ENCODE data around the gene CDK5RAP2. TPM values are rescaled to one million over a fixed set of nuclear protein-coding genes. Genes with fewer than 3 reads are reported as not detected.

The CDK5RAP2 gene
- total and polyA plus RNA-seq, 8 donors: 24.7 to 438 (median 31.3) TPM

DNA sequence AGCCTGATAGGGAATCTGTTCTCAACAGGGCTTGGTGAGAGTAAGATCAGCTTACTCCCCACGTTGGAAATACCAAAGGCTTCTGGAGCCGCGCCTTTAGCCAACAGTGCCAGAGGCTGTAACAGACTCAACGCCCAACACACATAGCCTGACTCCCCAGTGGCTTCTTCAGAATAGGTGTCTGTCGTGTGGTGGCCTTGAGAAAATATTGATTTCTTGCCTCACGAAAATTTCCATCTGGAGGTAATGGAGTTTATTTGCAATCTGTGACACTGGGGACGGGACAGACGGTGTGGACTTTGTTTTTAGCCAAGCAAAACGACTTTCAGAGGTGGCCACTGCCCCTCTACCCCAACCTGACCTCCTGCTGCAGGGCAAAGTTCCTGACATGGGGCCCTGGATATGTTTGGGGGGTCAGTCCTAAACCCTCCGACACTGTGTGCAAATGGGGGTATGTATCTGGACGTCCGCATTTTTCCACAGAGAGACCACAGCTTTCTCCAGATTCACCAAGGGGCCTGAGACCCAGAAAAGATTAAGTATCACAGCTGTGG is 189.3 kb downstream of the CDK5RAP2 start:
- DNase-seq: no peak
- Histone ChIP-seq H3K27me3 (no peaks in the 10 kb centered on the region), H3K36me3 (peaks cover 56 to 82% (median 80%) of the 10 kb centered on the region in 4 donors), H3K4me1 (peaks cover 7 to 27% (median 20%) of the 10 kb centered on the region in 4 donors), H3K27ac (no peak overlapping the region), H3K9me3 (no peaks in the 10 kb centered on the region), H3K4me3 (no peak overlapping the region)
- intact Hi-C loops (cut with DNase I; ENCODE audit: low total_unique reads): no loop called here
- WGBS, 5 donors: 81 to 88% (median 84%) methylated on average over 12 of the region's 12 CpGs
- TF ChIP-seq POLR2A (IDR thresholded peaks at IDR 0.05): no peak
- TF ChIP-seq POLR2AphosphoS5 (IDR thresholded peaks at IDR 0.05): no peak
- no peak for TF ChIP-seq EP300 (IDR thresholded peaks at IDR 0.05)
- TF ChIP-seq CTCF (IDR thresholded peaks at IDR 0.05): no peak

DNA sequence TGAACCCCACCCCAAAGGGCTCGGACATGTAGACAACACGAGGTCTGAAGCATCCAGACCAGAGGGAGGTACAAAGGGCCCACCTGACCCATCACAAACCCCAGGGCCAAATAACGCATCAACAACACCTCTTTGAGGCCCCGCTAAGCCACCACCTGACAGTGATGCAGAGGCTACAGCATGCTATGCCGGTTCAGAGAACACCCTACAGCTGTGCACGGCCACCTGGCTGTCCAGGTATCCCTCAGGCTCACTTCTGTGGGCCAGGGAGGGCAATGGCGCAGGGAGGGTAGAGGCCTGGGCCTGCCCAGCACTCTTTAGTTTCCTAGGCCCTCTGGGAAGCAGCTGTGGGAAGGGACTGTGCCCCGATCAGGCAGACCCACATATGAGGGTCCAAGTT is 190.1 kb downstream of the CDK5RAP2 start:
- Histone ChIP-seq H3K27me3 (no peaks in the 10 kb centered on the region), H3K36me3 (peaks cover 56 to 73% (median 72%) of the 10 kb centered on the region in 4 donors), H3K4me3 (no peak overlapping the region), H3K9me3 (no peaks in the 10 kb centered on the region), H3K27ac (no peak overlapping the region), H3K4me1 (peaks cover 10 to 36% (median 24%) of the 10 kb centered on the region in 4 donors)
- intact Hi-C loops (cut with DNase I; ENCODE audit: low total_unique reads): no loop called here
- 92 to 98% (median 95%) methylated on average over 8 of the region's 8 CpGs for WGBS, 5 donors
- TF ChIP-seq EP300 (IDR thresholded peaks at IDR 0.05) (no peak), CTCF (IDR thresholded peaks at IDR 0.05) (no peak), POLR2AphosphoS5 (IDR thresholded peaks at IDR 0.05) (no peak), POLR2A (IDR thresholded peaks at IDR 0.05) (no peak)
- no peak for DNase-seq

- no peak for DNase-seq
- intact Hi-C loops (cut with DNase I; ENCODE audit: low total_unique reads): no loop called here
- Histone ChIP-seq H3K27ac (no peak overlapping the region), H3K27me3 (no peaks in the 10 kb centered on the region), H3K9me3 (no peaks in the 10 kb centered on the region), H3K4me3 (no peak overlapping the region), H3K4me1 (peaks cover 14 to 41% (median 29%) of the 10 kb centered on the region in 4 donors), H3K36me3 (peaks cover 51 to 68% (median 66%) of the 10 kb centered on the region in 4 donors)
- TF ChIP-seq CTCF (IDR thresholded peaks at IDR 0.05) (no peak), POLR2A (IDR thresholded peaks at IDR 0.05) (no peak), EP300 (IDR thresholded peaks at IDR 0.05) (no peak), POLR2AphosphoS5 (IDR thresholded peaks at IDR 0.05) (no peak)
- WGBS, 5 donors: 80 to 90% (median 83%) methylated on average over 4 of the region's 4 CpGs
Observed at GRCh38 chr9:120389300-120389699, 190.7 kb downstream of the CDK5RAP2 start.

DNA sequence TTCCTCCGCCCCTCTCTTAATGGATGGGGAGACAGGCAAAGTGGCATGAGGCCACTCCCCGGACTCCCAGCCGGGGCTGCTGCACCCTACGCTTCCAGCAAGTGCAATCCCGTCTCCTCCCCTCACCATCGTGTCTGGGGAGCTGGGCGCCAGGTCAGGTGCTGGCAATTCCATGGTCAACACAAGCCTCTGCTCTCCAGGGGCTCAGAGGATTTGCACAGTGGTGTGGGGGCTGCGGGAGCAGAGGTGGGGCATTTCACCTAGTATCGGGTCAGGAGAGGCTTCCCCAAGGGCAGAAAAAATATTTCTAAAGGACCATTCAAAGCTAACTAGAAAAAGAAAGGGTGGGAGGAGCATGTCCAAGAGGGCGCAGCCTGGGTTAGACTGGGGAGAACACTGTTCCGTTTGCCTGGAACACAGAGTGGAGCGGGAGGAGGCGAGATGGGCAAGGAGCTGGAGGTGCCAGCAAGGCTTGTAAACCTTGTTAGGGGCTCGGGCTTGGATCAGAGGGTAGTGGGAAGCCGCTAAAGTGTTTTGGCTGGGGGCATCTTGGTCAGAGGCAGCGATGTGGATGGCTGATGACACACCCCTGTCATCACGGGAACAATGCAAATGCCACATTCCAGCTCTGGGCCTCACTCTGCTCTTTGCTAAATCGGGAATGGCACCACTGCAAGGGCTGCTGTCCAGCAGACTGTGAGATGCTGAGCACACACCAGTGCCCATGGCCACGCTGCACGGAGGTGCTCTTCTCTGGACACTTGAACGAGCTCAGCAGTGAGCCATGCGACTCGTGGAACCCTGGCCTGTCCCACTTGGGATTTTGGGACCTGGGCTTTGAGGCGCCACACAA is 191.7 kb downstream of the CDK5RAP2 start:
- H3K4me1 ChIP-seq: peaks cover 20 to 51% (median 32%) of the 10 kb centered on the region in 4 donors
- intact Hi-C loops (cut with DNase I; ENCODE audit: low total_unique reads): no loop called here
- no peak overlapping the region for H3K4me3 ChIP-seq
- peaks cover 42 to 57% (median 55%) of the 10 kb centered on the region in 4 donors for H3K36me3 ChIP-seq
- no peak for DNase-seq
- no peaks in the 10 kb centered on the region for H3K9me3 ChIP-seq
- WGBS, 5 donors: 86 to 89% (median 89%) methylated on average over 17 to 24 of the region's 24 CpGs
- TF ChIP-seq POLR2AphosphoS5 (IDR thresholded peaks at IDR 0.05) (no peak), EP300 (IDR thresholded peaks at IDR 0.05) (no peak), CTCF (IDR thresholded peaks at IDR 0.05) (no peak), POLR2A (IDR thresholded peaks at IDR 0.05) (no peak)
- H3K27ac ChIP-seq: peak overlapping the region in 3 of 5 donors; percentile 12 to 60 (median 57)
- H3K27me3 ChIP-seq: no peaks in the 10 kb centered on the region
